Measurements from ENCODE around the gene GFPT2. TPM values are rescaled to one million over a fixed set of nuclear protein-coding genes. Genes with fewer than 3 reads are reported as not detected.

GFPT2 gene
- total RNA-seq, 1 donor from 2014 or later = not detected

DNA sequence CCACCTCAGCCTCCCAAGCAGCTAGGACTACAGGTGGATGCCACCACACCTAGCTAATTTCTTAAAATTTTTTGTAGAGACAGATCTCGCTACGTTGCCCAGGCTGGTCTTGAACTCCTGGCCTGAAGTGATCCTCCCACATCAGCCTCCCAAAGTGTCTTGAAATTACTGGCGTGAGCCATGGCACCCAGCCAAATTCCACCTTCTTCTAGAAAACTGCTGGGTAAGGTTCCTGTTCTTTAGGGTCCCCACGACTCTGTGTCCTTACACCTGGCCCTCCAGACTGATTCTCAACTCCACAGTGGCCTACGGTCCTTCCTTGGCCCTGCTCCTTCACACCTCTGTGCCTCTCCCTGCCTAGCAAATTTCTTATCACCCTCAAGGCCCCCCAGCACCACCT is 63.2 kb downstream of the GFPT2 start:
- intact Hi-C loops (cut with micrococcal nuclease) = loop anchor here (5.0 kb wide), 1 partner anchor 872 kb away; no protein-coding TSS in a partner anchor

DNA sequence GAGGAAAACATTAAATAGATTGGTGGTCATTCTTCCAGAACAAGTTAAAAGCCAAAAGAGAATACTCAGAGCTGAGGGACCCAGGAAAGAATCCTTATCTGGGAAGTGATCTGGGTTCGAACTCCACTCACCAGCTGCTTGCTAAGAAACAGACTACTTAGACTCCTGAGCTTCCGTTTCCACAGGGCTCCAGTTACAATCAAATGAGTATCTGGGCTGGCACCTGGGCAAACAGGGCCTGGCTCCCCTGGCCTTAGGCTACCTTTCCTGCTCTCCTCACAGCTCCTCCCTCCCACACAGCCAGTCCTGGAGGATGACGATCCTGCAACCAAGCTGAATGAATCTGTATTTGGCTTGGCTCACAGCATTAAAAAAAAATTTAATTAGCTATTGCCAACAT is 63.7 kb downstream of the GFPT2 start:
- intact Hi-C loops (cut with micrococcal nuclease) = no loop called here

DNA sequence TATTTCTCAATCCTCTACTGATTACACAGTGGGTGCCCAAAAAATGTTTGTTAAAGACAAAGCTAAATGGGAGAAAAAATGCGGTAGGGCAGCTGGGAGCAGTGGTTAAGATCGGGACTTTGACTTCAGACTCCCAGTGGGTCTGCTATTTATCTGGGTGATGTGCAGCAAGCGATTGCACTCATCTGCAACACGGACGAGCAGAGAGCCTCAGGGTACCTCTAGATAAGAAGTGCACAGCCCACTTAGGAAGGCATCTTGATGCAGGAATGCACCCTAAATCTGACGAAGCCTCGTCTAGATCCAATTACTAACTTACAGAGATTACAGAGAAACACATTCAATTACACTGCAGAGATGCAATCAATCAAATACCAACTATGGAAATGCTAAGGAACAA is 65.3 kb downstream of the GFPT2 start:
- intact Hi-C loops (cut with micrococcal nuclease) = no loop called here

DNA sequence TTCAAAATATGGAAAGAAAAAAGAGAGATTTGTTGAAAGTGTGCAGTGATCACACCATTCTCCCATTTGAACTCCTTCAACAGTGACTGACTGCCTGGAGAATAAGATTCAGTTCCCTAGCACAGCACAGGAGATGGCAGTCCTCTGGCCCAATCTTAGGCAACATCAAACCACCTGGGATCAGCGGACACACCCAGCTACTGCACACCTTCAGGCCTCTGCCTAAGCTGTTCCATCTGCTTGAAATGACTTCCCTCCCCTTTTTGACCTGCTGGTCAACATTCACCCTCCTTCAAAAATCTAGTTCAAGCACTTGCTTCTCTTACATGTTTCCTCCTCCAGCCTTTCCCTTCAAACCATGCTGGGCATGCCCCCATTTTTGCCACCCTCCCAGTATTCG is 65.7 kb downstream of the GFPT2 start:
- intact Hi-C loops (cut with micrococcal nuclease) = no loop called here

DNA sequence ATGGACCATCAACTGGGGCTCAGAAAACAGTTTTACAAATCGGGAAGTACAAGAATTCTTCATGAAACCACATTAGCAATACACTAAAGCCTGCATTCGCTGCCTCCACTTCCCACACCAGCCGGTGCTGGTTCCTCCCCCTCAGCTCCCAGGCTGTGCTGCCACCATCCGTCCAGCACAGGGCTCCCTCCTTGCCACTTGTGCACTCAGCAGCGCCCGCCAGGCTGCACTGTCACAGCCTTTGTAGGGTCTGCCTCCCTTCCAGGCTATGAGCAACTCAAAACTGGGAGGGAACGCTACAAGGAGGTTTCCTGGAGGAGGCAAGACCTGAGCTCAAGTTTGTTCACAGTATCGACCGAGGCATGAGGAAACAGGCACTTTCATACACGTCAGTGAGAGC is 69.0 kb downstream of the GFPT2 start:
- intact Hi-C loops (cut with micrococcal nuclease) = no loop called here

DNA sequence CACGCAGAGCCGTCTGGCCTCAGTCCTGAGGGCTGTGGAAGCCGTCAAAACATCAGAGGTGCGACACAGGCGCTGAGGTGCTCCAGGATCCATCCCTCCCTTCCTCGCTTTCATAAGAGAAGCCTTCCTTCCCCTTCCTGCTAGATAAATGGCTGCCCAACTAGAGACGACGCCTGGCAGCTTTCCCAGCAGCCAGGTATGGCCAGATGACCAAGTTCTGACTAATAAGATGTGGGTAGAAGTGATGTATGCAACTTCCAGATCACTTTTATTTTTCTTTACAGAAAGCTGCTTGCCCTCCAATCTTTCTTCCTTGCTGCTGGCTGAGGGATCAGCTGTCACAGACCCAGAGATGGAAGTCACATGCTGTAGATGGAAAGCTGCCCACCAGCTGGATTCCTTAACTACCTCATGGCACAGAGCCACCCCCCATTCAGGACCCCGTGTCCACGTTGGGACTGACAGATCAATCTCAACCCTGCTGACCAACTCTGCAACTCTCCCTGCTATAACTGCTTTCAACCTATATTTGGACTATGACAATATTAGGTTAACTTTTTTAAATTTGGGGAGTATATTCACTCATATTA is 70.0 kb downstream of the GFPT2 start:
- intact Hi-C loops (cut with micrococcal nuclease) = no loop called here

DNA sequence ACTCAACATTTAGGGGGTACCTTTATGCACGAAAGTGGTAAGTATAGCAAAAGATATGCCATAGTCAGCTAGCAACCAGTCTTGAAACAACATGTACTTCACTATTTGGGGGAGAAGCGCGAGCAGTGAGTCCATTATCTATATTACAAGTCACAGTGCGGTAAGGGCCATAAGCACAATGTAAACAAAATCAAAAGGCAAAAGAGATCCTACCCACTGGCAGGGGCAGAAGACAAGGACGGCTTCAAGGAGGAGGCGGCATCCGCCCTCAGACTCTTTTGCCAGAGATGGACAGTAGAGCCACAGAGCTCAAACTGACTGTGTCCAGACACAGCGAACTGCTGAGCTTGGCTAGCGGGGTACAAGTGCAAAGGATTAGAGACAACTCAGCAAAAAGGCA is 70.9 kb downstream of the GFPT2 start:
- intact Hi-C loops (cut with micrococcal nuclease) = no loop called here

DNA sequence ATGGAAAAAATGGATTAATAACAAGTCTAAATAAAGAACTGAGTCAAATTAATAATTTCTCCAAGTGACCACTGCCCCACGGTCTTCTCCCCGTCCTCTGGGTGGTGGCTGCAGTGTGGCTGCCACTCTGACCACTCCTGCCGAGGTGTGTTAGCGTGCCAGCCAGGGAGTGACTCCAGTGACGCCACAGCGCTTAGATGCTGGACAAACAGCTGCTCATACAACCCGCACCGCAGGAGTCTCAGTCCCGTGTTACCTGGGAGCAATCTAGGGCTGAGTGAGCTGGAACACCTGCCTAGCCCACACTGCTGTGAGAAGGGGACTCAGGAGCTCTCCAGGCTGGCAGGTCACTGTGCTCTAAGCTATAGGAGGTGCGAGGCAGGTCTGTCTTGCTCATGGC is 71.4 kb downstream of the GFPT2 start:
- intact Hi-C loops (cut with micrococcal nuclease) = no loop called here

DNA sequence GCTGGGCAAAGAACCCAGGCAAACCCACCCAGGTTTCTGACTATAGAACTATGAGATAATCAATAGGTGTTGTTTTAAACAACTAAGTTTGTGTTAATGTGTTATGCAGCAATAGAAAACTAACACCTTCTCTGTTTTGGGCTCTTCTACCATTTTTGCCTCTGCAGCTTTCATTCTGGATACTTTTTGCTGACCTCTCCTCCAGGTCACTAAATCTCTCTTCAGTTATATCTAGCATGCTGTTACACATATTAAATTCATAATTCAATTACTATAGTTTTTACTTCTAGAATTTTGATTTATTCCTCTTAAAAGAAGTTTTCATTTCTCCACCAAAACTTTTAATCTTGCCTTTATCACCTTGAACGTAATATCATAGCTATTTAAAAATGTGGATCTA is 78.4 kb downstream of the GFPT2 start:
- intact Hi-C loops (cut with micrococcal nuclease) = no loop called here

DNA sequence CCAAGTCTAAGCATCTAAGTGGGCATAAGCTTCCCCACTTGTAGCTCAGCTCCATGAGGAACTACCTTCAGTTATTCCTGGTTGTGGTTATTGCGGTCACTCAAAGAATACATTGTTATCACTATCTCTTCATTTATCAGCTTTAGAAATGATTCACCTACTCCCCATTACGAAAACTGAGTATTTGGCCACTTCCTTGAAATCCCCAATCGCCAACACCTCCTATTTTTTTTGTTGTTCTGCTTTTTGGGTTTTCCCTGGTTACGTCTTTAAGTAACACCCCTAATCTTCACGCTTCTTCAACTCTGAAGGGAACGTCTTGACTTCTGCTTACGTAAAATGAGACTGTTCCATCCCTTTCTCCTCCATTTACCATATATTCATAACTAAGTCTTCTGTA is 81.9 kb downstream of the GFPT2 start:
- intact Hi-C loops (cut with micrococcal nuclease) = no loop called here

DNA sequence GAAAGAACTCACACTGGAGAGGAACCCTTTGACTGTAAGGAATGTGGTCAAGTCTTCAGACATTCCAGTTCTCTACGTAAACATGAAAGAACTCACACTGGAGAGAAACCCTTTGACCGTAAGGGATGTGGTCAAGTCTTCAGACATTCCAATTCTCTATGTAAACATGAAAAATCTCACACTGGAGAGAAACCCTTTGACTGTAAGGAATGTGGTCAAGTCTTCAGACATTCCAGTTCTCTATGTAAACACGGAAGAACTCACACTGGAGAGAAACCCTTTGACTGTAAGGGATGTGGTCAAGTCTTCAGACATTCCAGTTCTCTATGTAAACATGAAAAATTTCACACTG is 93.9 kb downstream of the GFPT2 start:
- intact Hi-C loops (cut with micrococcal nuclease) = no loop called here

DNA sequence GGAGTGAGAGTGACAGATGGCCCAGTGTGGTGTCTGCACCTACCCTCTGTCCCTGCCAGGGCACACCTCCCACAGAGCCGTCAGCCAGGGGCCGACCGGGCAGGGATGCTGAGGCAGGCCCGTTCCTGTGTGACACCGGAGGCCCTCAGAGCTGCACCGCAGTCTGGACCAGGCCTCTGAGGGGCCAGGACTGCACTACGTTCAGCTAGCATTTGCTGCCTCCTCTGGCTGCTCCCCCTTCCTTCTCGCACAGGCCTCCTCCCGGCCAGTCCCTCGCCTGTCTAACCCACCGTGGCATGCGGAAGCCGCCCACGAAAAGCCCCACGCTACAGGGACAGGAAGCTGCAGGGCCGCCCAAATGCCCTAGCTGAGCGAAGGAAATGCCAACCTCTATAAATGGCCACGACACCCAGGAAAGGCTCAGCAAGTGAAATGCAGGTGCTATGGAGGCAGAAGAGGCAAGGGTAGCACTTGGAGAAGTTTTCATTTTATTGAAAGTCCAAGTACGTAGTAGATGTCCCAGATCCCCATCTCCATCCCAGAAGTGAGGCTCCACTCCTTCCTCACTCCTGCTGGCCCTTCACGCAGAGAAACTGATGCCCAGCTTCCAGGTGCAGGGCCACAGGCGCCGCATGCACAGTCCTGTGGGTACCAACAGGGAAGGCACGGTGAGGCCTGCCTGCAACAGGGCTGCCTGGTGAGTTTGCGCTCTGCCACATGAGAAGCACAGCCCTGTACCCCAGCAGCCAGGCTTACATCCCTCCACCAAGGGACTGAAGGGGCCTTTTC is 99.9 kb downstream of the GFPT2 start:
- intact Hi-C loops (cut with micrococcal nuclease) = no loop called here

DNA sequence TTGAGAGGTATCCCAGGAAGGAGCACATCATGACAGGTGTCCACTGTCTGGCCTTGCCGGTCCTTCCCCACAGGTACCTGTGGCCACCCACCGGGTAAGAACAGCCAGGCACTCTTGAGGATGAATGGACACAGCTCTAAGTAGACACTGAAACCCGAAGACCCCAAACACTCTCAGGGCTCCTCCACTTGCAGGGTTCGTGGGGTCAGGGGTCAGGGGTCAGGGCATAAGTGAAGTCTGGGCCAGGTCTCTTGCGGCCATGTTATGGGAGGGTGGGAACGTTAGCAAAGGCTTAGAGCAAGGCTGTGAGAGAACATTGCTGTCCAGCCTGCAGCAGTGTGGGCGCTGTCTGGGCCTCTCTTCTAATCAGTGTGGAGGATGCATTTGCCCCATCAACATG is 101.2 kb downstream of the GFPT2 start:
- intact Hi-C loops (cut with micrococcal nuclease) = no loop called here

DNA sequence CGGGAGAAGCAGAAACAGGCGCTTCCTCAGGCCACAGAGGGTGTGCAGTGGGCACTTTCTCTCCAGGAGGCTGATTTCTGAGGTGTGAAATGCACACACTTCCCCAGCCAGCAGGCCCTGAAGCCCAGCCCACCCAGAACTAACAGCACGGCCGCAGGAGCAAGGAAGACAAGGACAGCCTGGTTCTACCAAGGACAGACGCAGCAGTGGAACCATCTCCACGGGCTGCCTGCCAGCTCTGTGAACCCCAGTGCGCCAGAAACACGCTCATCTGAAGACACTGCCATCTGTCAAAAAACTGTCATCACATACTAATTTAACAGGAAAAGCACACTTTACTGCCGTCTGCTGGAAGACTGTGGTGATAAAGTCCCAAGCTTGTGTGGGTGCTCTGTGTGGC is 102.0 kb downstream of the GFPT2 start:
- intact Hi-C loops (cut with micrococcal nuclease) = no loop called here

Other genes starting within 250 kb of the GFPT2 start
- not detected in 2 replicates for gene RASGEF1C, start 144.1 kb downstream of the GFPT2 start, total RNA-seq
- 44.9 and 50.7 TPM in 2 replicates for gene MAPK9, start 61.3 kb downstream of the GFPT2 start, total RNA-seq
- 39.7 and 42.3 TPM in 2 replicates for gene CNOT6, start 141.0 kb upstream of the GFPT2 start, total RNA-seq
- gene SCGB3A1, start 238.2 kb upstream of the GFPT2 start, total RNA-seq = not detected in 2 replicates

Measured in T-helper 2 cell treated with Interferon-gamma antibody and Interleukin-4, amounts not matched to agents 100 ng/mL and 5 ng/mL, for 36 hours (primary cell).